ENCODE measurements around the gene MCEE.

The MCEE gene

DNA sequence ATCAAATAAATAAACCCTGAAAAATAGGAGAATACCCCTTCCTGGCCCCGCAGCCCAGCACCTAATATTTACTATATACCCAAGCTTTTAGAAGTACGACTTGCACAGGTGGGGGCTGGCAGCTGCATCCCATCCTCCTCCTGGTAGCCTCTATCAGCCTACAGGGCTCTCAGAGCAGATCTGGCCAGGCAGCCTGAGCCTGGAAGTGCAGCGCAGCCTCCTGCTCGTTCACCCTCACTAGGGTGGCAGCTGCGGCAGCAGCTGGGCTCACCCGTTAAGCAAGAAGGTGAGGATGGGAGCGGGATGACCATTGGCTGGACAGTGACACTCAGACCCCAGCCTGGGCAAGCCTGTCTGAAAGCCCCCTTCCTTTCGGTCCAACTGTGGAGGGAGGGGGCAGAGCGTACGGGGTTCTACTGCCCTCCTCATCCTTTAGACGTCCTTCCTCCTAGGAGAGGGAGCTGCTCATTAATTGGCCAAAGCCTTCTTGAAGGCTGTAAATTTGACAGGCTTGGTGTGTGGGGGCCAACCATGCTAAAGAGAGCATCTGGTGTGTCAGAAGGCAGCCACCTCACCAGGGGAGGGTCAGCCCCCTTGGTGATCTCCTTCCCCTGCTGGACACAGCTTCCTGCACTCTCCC is 23.7 kb upstream of the MCEE start:
- CTCF ChIA-PET = interaction anchor here (3.7 kb wide), 1 partner anchor 53 kb away, joined by 11 read pairs; no protein-coding TSS in a partner anchor
- POLR2A ChIA-PET = no interaction called here
- no peak for DNase-seq (ENCODE audit: extremely low spot score)
- TF ChIP-seq SUZ12 (IDR thresholded peaks at IDR 0.05) = no peak
- TF ChIP-seq L3MBTL2 (conservative IDR thresholded peaks at IDR 0.05) = no peak
- no peak for TF ChIP-seq LEF1 (IDR thresholded peaks at IDR 0.05; ENCODE audit: borderline replicate concordance)
- TF ChIP-seq HDGF (IDR thresholded peaks at IDR 0.05; ENCODE audit: borderline replicate concordance) = no peak
- TF ChIP-seq ARNT (IDR thresholded peaks at IDR 0.05) = no peak
- no peak for TF ChIP-seq TARDBP (IDR thresholded peaks at IDR 0.05)
- TF ChIP-seq NFRKB (IDR thresholded peaks at IDR 0.05) = no peak
- TF ChIP-seq BHLHE40 (IDR thresholded peaks at IDR 0.05; ENCODE audit: borderline replicate concordance) = no peak
- no peak for TF ChIP-seq CTBP1 (IDR thresholded peaks at IDR 0.05; ENCODE audit: borderline replicate concordance)
- no peak for TF ChIP-seq FOXM1 (IDR thresholded peaks at IDR 0.05; ENCODE audit: borderline replicate concordance)
- no peak for TF ChIP-seq ELF4 (IDR thresholded peaks at IDR 0.05)
- TF ChIP-seq FOXK2 (IDR thresholded peaks at IDR 0.05) = no peak
- TF ChIP-seq ZNF384 (IDR thresholded peaks at IDR 0.05) = no peak
- TF ChIP-seq, protein P1, sequence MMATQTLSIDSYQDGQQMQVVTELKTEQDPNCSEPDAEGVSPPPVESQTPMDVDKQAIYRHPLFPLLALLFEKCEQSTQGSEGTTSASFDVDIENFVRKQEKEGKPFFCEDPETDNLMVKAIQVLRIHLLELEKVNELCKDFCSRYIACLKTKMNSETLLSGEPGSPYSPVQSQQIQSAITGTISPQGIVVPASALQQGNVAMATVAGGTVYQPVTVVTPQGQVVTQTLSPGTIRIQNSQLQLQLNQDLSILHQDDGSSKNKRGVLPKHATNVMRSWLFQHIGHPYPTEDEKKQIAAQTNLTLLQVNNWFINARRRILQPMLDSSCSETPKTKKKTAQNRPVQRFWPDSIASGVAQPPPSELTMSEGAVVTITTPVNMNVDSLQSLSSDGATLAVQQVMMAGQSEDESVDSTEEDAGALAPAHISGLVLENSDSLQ (IDR thresholded peaks at IDR 0.05) = no peak
- TF ChIP-seq SP1 (IDR thresholded peaks at IDR 0.05) = no peak
- no peak for TF ChIP-seq FOXA1 (IDR thresholded peaks at IDR 0.05)

DNA sequence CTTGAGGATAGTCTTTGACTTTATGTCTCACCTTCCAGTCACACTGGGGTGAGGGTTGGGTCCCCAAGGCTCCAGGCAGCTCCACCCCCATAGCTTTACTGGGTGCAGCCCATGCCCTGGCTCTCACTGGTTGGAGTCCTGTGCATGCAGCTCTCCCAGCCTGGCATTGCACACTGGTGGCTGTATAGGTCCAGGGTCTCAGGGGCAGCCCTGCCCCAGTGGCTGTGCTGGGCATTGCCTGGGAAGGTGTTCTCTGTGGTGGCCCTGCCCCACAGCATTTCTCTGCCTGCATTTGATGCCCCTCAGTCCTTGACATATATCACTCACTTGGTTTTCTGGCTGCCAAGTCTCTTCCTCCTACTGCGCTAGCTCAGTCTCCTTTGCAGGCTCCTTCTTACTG is 21.6 kb upstream of the MCEE start:
- TF ChIP-seq ARNT (IDR thresholded peaks at IDR 0.05) (no peak), LEF1 (IDR thresholded peaks at IDR 0.05; ENCODE audit: borderline replicate concordance) (no peak), ELF4 (IDR thresholded peaks at IDR 0.05) (no peak), CTBP1 (IDR thresholded peaks at IDR 0.05; ENCODE audit: borderline replicate concordance) (no peak), L3MBTL2 (conservative IDR thresholded peaks at IDR 0.05) (no peak), ZNF384 (IDR thresholded peaks at IDR 0.05) (no peak), BHLHE40 (IDR thresholded peaks at IDR 0.05; ENCODE audit: borderline replicate concordance) (no peak), TARDBP (IDR thresholded peaks at IDR 0.05) (no peak)
- TF ChIP-seq, protein P1 (IDR thresholded peaks at IDR 0.05) = no peak
- no peak for DNase-seq (ENCODE audit: extremely low spot score)
- ChIA-PET POLR2A (interaction anchor here (1.1 kb wide), 1 partner anchor 21 kb away, joined by 4 read pairs; the partner anchor contains the start of gene MPHOSPH10), CTCF (interaction anchor here (0.9 kb wide), 1 partner anchor 72 kb away, joined by 4 read pairs; no protein-coding TSS in a partner anchor)

DNA sequence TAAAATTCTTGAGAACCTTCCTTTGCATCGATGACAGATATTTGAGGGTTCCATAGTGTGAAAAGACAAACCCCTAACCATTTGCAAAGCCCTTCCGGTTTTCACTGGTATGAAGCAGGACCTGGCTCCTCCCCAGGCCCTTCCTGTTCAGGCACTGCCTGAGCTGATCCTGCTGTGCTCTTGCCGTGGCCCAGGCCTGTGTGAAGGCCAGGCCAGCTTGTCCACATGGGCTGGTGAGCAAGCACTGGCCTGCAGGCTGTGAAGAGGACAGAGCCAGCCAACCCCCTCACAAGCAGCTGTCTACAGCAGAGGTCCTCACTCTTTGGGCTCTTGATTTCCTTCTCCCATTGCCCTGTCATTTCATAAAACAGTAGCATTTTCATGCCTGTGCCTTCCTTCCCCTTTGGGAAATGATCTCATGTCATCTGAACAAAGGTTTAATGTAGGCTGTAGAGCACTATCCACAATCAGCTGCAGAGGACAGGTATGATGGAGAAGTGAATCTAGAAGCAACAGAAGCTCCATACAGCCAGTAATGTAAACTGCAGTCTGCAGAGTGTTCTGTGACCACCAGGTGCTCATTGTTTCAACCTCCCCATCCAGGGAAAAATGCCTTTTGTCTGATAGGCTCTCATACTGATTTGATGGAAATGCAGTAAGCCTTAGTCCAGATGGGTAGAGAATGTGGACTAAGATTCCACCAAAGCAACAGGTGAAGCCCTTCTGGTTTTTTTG is 20.2 kb upstream of the MCEE start:
- TF ChIP-seq SP1 (IDR thresholded peaks at IDR 0.05) = no peak
- no peak for TF ChIP-seq SUZ12 (IDR thresholded peaks at IDR 0.05)
- no peak for TF ChIP-seq FOXM1 (IDR thresholded peaks at IDR 0.05; ENCODE audit: borderline replicate concordance)
- TF ChIP-seq HDGF (IDR thresholded peaks at IDR 0.05; ENCODE audit: borderline replicate concordance) = no peak
- no peak for TF ChIP-seq NFRKB (IDR thresholded peaks at IDR 0.05)
- TF ChIP-seq ARNT (IDR thresholded peaks at IDR 0.05) = no peak
- TF ChIP-seq, protein P1 (IDR thresholded peaks at IDR 0.05) = no peak
- TF ChIP-seq CTBP1 (IDR thresholded peaks at IDR 0.05; ENCODE audit: borderline replicate concordance) = no peak
- no peak for TF ChIP-seq ZNF384 (IDR thresholded peaks at IDR 0.05)
- TF ChIP-seq LEF1 (IDR thresholded peaks at IDR 0.05; ENCODE audit: borderline replicate concordance) = no peak
- TF ChIP-seq FOXA1 (IDR thresholded peaks at IDR 0.05) = no peak
- TF ChIP-seq L3MBTL2 (conservative IDR thresholded peaks at IDR 0.05) = no peak
- no peak for TF ChIP-seq FOXK2 (IDR thresholded peaks at IDR 0.05)
- TF ChIP-seq ELF4 (IDR thresholded peaks at IDR 0.05) = no peak
- TF ChIP-seq TARDBP (IDR thresholded peaks at IDR 0.05) = no peak
- TF ChIP-seq BHLHE40 (IDR thresholded peaks at IDR 0.05; ENCODE audit: borderline replicate concordance) = no peak
- ChIA-PET POLR2A (no interaction called here), CTCF (no interaction called here)
- no peak for DNase-seq (ENCODE audit: extremely low spot score)

DNA sequence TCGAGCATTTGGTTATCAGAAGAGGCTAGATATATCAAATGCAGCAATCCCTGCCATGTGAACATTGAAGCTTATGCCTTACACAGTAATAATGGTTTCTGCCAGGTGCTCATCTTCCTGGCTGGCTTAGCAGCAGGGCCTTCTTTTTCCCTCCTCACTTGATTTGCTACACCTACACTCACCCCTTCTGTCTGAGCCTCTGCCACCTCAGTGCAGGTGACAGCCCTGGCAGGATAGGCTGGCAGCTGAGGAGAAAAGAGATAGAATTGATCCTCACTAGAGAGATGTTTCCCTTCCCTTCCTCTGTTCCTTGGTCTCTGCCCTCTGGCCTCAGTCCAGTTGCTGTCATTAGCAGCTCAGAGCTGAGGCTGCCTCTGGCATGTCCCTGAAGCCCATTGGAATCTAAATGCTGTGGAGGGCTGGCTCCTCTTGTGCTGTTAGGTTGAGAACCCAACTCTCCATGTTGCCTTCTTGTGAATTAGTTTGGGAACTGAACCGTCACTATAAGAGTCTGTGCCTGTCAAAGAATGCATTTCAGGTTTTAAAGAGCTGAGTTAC is 18.6 kb upstream of the MCEE start:
- TF ChIP-seq ARNT (IDR thresholded peaks at IDR 0.05) (no peak), L3MBTL2 (conservative IDR thresholded peaks at IDR 0.05) (no peak), LEF1 (IDR thresholded peaks at IDR 0.05; ENCODE audit: borderline replicate concordance) (no peak), ZNF384 (IDR thresholded peaks at IDR 0.05) (no peak), FOXA1 (IDR thresholded peaks at IDR 0.05) (no peak), CTBP1 (IDR thresholded peaks at IDR 0.05; ENCODE audit: borderline replicate concordance) (no peak), FOXM1 (IDR thresholded peaks at IDR 0.05; ENCODE audit: borderline replicate concordance) (no peak), SUZ12 (IDR thresholded peaks at IDR 0.05) (no peak), HDGF (IDR thresholded peaks at IDR 0.05; ENCODE audit: borderline replicate concordance) (no peak), FOXK2 (IDR thresholded peaks at IDR 0.05) (no peak)
- no peak for DNase-seq (ENCODE audit: extremely low spot score)
- ChIA-PET POLR2A (interaction anchor here (0.5 to 0.8 kb wide), 2 partner anchors 18 to 890 kb away, joined by 3 read pairs; no protein-coding TSS in a partner anchor), CTCF (interaction anchor here (1.2 kb wide), 1 partner anchor 9 kb away, joined by 3 read pairs; no protein-coding TSS in a partner anchor)

DNA sequence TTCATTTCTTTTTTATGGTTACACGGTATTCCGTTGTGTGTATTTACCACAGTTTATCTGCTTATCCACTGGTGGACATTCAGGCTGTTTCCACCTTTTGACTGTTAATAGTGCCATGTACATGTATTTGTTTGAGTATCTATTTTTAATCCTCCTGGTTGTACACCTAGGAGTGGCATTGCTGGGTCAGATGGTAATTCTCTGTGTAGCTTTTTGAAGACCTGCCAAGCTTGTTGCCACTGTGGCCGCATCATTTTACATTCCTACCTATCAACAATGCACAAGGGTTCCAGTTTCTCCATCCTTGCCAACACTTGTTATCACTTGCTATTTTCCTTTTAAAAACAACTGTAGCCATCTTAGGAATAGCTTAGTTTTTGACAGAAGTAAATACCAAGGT is 13.8 kb upstream of the MCEE start:
- TF ChIP-seq ZNF384 (IDR thresholded peaks at IDR 0.05) (no peak), LEF1 (IDR thresholded peaks at IDR 0.05; ENCODE audit: borderline replicate concordance) (no peak), L3MBTL2 (conservative IDR thresholded peaks at IDR 0.05) (no peak), FOXA1 (IDR thresholded peaks at IDR 0.05) (no peak)
- DNase-seq (ENCODE audit: extremely low spot score) = no peak
- ChIA-PET POLR2A (interaction anchor here (2.7 kb wide), 1 partner anchor 13 kb away, joined by 10 read pairs; the partner anchor contains the start of genes MCEE and MPHOSPH10), CTCF (no interaction called here)
